BJ (cell line): ENCODE results near the gene NACC2. TPM values are rescaled to one million over a fixed set of nuclear protein-coding genes. Genes with fewer than 3 reads are reported as not detected.

Experiments used
- CTCF ChIA-PET: fragments of 350-600 bp; formaldehyde crosslinking; extraction: SDS; loops from one replicate; lab custom pipeline; 2021; ENCODE audit warnings: antibody characterized with exemption, inconsistent platforms; lab: Yijun Ruan, JAX
- POLR2A ChIA-PET: fragments of 300-600 bp; sonication (Branson Sonifier 250); formaldehyde crosslinking; extraction: SDS; loops from one replicate; lab custom pipeline; 2021; ENCODE audit warnings: antibody characterized with exemption; lab: Charles Lee
- DNase-seq: peaks from one replicate; pipeline ENCODE4 v3.0.0-alpha.2; 2011; ENCODE audit warnings: low read depth
- H3K27me3 ChIP-seq: 2 replicates; pipeline ENCODE4 v1.6.0; 2011; ENCODE audit warnings: low read length; ENCODE audit not compliant: control insufficient read depth, insufficient read depth
- H3K36me3 ChIP-seq: 2 replicates; pipeline ENCODE4 v1.5.1; 2011; ENCODE audit warnings: low read length; ENCODE audit not compliant: control insufficient read depth, insufficient read depth
- H3K4me3 ChIP-seq: 2 replicates; pipeline ENCODE4 v1.5.1; 2011; ENCODE audit warnings: low read depth, mild to moderate bottlenecking, control low read depth, low read length
- CTCF ChIP-seq: IDR thresholded peaks from 2 replicates; pipeline ENCODE4 v1.5.1; 2011; ENCODE audit warnings: low read depth, mild to moderate bottlenecking, control low read depth, inconsistent platforms, low read length, moderate library complexity; ENCODE audit not compliant: insufficient read depth
- polyA plus RNA-seq: library from polyadenylated mRNA; depleted of rRNA; stranded (reverse); fragments of >200 nt; gene quantifications from 2 replicates; pipeline ENCODE4 v1.2.3, GENCODE V29; 2011

Gene NACC2
- polyA plus RNA-seq, 1 experiment = 19.2 TPM

GRCh38 chr9:136092741-136093140, 2.3 kb downstream of the NACC2 start:
- Histone ChIP-seq H3K36me3 (peaks cover 2% of the 10 kb centered on the region; the same call in 1 of the 2 replicates), H3K27me3 (no peaks in the 10 kb centered on the region), H3K4me3 (no peak overlapping the region)
- CTCF ChIA-PET = interaction anchor here (0.6 to 2.0 kb wide), 4 partner anchors 29 to 125 kb away, joined by 3 to 9 read pairs (median 4); no protein-coding TSS in a partner anchor
- no peak for DNase-seq
- POLR2A ChIA-PET = no interaction called here
- no peak for TF ChIP-seq CTCF

- POLR2A ChIA-PET = no interaction called here
- CTCF ChIA-PET = interaction anchor here (1.2 kb wide), 1 partner anchor 125 kb away, joined by 4 read pairs; no protein-coding TSS in a partner anchor
Measured at GRCh38 chr9:136092353-136092650, 2.8 kb downstream of the NACC2 start.

GRCh38 chr9:136091582-136092352, 3.3 kb downstream of the NACC2 start:
- H3K4me3 ChIP-seq = no peak overlapping the region
- CTCF ChIA-PET = interaction anchor here (1.2 to 2.8 kb wide), 2 partner anchors 31 to 124 kb away, joined by 4 to 20 read pairs; no protein-coding TSS in a partner anchor
- no peak for DNase-seq
- H3K36me3 ChIP-seq = peaks cover 2% of the 10 kb centered on the region; the same call in 1 of the 2 replicates
- H3K27me3 ChIP-seq = no peaks in the 10 kb centered on the region
- POLR2A ChIA-PET = no interaction called here
- no peak for TF ChIP-seq CTCF

More at GRCh38 chr9:136092353-136092650, 2.8 kb downstream of the NACC2 start:
- peaks cover 2% of the 10 kb centered on the region; the same call in 1 of the 2 replicates for H3K36me3 ChIP-seq
- H3K27me3 ChIP-seq = no peaks in the 10 kb centered on the region
- DNase-seq = no peak
- no peak for TF ChIP-seq CTCF
- no peak overlapping the region for H3K4me3 ChIP-seq

GRCh38 chr9:136090768-136091581, 4.1 kb downstream of the NACC2 start:
- no peak for DNase-seq
- ChIA-PET CTCF (interaction anchor here (1.3 to 2.8 kb wide), 4 partner anchors 9 to 67 kb away, joined by 3 to 20 read pairs (median 6); no protein-coding TSS in a partner anchor), POLR2A (no interaction called here)
- H3K36me3 ChIP-seq = peaks cover 2% of the 10 kb centered on the region; the same call in 1 of the 2 replicates
- no peaks in the 10 kb centered on the region for H3K27me3 ChIP-seq
- TF ChIP-seq CTCF = no peak
- no peak overlapping the region for H3K4me3 ChIP-seq
